Measurements from ENCODE around the gene AP2A1.

AP2A1 gene

DNA sequence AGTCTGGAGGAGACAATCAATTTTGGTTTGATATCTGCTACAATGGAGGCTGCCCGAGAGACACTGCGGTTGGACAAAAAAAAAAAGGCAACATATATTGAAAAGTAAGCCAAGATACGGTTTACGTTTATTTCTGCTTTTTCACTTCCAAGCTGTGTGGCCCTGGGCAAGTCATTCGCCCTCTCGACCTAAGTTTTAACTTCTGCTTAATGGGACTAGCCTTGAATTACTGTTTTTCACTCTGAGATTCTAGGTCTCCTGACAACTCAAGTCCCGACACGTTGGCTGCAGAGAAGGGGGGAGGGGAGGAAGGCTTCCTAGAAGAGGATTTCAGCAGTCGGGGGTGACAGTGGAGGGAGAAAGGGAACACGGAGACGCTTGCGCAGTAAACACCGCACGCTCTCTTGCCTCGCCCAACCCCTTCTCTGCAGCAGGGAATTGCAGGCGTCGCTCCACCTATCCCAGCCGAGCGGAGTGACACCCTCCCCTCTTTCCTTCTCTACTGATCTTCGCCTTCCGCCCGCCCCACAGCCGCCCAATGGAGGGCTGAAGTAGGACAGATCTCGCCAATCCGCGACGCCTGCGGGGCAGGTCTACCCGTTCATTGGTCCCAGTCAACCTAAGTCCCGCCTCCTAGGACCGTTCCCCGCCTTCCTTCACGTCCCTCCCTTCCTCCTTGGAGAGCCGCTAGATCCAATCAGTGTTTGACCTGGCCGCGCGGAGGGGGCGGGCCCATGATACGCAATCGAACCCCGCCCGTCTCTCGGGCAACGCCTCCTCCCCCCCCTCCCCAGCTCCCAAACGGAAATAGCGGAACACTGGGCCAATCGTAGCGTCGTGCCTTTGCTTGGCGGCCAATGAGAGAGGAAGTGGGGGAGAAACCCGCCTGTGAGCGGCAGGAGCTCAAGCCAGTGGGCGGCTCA, 533 bp upstream of the AP2A1 start:
- DNase-seq = peak; percentile 98

DNA sequence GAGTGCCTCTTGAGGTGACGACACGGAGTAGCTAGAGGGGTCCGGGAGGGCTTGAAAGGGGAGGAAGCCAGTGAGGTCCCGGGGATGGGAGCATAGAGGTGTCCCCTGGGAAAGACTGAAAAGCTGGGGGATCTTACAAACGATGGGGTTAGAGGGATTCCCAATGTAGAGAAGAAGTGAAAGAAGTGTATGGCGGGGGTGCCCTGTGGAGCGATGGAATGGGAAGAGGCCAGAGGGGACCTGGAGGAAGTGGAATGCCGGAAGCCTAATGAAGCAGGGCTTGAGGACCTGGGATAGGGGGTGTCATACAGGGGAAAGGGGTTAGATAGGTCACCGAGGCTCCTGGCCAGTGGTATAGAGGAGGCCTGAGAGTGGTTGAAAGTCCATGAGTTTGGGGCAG, 580 bp downstream of the AP2A1 start:
- DNase-seq = no peak

DNA sequence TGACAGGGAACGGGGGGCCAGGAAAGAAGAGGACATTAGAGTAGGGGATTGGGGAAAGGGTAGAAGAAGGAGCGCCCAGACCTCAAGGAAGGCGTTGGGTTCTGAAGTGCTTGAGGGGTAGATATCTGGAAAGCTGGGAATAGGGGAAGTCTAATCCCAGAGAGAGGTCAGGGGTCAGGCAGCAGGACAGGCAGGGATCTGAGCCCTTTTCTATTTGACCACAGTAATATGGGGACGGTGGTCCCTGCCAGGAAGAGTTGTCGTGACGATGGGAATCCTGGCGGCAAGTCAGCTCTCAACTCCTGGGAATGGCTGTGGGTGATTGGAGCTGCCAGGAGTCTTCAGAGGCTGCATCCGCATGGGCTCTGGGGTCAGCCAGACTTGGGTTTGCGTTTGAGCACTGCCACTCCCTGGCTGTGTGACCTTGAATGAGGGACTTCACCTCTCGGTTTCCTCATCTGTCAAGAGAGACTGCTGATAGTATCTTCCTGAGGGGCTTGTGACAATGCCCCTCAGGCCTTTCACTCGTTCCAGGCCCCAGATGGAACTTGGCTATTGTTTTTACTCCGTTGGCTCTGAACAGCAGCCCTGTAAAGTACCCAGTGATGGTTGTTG, 1.3 kb downstream of the AP2A1 start:
- DNase-seq = no peak

DNA sequence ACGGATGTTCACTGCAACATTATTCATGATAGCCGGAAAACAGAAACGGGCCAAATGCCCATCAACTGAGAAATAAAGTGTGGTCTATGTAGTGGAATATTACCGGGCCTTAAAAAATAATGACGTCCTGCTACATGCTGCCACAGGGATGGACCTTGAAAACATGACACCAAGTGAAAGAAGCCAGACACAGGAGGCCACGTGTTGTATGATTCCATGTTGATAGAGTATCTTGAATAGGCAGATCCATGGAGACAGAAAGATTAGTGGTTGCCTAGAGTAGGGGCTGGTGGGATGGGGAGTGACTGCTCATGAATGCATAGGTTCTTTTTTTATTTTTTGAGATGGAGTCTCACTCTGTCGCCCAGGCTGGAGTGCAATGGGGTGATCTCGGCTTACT, 3.7 kb downstream of the AP2A1 start:
- no peak for DNase-seq

DNA sequence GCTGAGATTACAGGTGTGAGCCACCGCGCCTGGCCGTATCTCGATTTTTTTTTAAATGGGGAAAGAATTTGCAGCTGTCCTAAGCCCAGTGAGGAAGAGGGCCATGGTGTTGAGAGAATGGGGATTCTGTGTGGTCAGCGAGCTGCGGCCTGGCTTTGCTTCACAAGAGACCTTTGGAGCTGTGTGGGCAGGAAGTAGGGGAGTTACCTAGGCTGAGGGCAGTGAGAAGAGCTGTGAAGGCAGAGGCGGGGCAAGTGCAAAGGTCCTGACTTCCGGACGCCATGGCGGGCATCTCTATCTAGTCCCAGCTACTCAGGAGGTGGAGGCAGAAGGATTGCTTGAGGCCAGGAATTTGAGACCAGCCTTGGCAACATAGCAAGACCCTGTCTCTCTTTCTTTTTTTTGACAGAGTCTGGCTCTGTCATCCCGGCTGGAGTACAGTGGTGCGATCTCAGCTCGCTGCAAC, 4.9 kb downstream of the AP2A1 start:
- no peak for DNase-seq

DNA sequence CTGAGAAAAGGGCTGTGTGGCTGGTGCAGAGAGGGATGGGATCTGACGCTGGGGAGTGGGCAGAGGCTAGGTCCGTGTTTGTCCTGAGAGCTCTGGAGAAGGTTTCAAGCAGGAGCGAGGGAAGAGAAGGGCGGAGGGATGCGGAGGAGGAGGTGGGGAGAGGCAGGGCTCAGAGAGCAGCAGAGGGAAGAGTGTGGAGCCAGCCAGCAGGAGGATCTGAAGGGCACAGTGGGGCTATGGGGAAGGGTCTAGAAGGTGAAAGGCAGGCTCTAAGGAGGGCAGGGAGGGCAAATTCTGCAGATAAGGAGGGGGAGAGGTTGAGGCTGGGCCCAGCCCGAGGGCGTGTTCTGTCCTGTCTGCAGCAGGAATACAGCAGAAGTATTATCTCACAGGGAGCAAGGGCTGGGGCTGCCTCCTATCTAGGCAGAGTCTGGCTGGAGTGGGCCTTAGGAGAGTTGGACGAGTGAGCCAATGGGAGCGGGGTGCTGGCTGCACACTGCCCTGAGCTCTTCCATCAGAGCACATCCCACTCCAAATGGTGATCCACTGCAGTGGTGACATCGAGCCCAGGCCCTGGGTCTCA, 6.1 kb downstream of the AP2A1 start:
- no peak for DNase-seq

DNA sequence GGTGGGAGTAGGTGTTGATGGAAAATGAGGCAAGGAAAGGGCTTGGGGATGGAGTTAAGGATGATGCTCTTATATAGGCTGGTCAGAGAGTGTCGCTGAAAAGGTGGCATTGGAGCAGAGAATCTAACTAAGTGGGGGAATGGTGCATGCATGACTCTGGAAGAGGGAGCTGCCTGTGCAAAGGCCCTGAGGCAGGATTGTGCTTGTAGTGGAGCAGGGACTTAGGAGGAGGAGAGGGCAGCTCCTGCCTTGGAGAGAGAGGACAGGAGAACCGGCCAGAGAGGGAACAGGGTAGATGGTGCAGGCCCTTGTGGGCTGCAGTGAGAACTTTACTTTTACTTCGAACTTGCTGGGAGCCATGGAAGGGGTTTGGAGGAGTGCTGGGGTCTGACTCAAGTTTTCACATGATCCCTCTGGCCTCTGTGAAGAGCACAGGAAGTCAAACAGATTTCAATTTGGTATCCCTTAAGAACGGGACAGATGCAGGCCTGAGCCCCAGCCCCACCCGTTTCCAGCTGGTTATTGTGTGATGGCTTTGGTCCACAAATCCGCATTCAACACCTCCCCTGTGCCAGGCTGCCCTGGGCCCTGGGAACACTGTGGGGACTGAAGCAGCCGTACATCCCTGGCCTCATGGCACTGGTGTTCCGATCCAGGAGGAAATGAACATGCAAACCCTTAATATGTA, 7.0 kb downstream of the AP2A1 start:
- no peak for DNase-seq

DNA sequence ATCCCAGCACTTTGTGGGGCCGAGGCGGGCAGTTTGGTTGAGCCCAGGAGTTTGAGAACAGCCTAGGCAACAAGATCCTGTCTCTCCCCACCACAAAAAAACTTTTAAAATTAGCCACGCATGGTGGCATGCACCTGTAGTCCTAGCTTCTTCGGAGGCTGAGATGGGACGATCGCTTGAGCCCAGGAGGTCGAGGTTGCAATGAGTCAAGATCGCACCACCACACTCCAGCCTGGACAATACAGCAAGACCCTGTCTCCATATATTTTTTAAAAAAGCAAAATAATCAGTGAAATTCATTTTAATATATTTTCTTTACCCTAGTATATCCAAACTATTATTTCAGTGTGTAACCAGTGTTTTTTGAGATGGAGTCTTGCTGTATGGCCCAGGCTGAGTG, 8.2 kb downstream of the AP2A1 start:
- DNase-seq = no peak

DNA sequence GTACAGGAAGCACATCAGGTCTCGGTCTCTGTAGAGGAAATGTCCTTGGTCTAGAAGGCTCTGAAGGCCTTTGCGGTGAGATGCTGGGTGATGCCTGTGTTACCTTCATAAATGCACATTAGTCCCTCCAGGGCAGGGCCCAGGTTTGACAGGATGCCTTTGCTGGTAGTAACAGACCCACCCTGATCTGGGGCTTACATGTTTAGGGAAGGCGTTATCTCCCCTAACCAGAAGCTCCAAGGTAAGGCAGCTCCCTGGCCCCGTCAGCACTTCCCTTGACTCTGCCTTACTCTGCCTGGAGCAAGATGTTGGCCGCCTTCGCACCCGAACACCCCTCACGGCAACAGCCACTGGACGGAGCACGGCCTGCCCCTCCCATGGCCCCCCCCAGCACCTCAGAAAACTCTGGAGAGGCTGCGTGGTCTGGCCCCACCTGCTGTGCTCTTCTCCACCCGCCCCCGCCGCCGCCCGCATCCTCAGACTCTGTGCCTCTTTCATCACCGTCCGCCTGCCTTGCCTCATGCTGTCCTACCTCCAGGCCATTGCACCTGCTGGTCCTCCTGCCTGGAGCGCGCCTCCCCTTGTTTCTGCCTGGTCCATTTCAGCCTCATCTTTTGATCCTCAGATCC, 9.1 kb downstream of the AP2A1 start:
- no peak for DNase-seq

DNA sequence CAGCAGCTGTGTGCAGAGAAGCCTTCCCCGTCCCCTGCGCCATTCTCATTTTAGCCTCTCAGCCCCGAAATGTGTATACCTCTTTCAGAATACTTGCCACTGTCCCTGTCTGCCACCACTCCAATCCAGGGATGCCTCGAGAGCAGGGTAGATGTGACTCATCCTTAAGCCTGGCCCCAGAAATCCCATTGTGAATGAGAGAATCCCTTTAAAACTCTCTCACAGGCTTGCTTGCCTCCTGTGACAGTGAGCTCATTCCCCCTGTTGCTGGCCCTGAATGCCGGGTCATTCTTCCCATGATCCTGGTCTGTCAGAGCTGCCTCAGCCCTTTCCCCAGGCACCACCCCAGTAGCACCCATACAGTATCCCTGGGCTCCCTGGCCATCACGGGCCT, 9.6 kb downstream of the AP2A1 start:
- DNase-seq = no peak

DNA sequence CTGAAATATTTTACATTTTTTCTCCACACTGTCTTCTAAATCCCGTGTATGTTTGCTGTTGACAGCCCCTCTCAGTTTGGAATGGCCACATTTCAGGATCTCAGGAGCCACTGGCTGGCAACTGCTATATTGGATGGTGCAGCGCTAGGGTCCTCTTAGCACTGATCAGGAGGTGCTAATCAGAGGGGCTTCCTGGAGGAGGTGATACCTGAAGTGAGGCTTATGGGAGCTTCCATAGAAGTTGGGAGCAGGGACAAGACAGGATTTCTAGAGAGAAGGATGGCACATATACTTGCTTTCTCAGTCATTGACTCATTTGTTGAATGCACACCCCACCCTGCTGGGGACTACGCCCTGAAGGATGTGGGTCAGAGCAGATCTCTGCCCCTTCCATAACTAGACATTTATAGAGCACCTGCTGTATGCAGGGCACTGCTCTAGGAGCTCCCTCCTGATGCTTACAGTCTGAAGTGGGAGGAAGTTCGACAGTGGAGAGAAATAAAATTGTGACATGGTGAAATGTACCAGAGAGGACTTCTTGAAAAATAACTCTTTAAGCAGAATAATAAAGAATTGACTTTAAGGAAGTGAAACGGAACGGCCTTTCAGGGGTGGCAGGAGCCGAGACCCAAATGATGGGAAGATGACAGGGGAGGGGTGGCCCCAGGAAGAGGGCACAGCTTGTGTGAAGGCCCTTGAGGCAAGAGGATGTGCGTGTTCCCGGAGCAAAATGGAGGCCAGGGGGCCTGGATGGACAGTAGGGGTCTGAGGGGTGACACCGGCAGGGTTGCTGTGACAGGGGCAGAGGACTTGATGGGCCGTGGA, 13.1 kb downstream of the AP2A1 start:
- DNase-seq = no peak

DNA sequence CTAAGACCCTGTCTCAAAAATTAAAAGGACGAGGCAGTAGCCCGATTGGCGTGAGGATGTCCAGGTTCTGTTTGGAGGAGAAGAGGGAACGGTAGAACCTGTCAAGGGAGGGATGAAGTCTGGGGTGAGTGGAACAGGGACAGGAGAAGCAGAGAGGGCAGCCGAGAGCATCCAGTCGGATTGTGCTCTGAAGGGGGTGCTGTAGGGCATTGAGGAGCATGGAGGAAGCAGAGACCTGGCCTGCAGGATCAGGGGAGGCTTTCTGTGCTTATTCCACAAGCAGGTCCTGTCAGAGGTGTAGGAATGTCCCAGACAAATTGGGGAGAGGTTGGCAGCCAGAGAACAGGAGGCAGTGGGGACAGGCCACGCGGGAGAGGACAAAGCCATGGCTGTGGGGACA, 14.1 kb downstream of the AP2A1 start:
- no peak for DNase-seq

DNA sequence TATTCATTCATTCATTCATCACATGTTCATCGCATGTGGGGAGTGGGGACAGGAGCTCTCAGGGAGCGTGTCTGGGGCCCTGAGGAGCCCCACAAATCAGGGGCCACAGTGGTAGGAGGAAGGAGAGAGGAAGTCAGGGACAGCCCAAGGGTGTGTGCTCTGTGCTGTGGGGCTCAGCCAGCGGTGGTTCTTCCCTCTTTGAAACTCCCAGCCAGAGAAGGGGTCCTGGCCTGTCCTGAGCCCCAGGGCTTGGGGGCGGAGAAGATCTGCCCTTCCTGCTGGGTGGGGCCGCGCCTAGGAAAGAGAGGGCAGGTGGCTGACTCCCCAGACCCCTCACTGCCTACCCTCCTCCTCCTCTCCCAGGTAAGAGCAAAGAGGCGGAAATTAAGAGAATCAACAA, 14.6 kb downstream of the AP2A1 start:
- no peak for DNase-seq

DNA sequence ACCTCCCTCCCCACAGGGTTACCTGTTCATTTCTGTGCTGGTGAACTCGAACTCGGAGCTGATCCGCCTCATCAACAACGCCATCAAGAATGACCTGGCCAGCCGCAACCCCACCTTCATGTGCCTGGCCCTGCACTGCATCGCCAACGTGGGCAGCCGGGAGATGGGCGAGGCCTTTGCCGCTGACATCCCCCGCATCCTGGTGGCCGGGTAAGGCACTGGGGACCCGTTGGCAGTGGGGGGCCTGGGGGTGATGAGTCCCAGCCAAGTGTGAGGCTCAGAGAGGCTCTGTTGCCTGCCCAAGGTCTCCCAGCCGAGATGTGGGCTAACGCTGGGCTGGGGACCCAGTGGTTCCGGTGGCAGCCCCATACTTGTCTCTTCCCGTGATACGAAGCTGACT, 15.7 kb downstream of the AP2A1 start:
- DNase-seq = no peak

DNA sequence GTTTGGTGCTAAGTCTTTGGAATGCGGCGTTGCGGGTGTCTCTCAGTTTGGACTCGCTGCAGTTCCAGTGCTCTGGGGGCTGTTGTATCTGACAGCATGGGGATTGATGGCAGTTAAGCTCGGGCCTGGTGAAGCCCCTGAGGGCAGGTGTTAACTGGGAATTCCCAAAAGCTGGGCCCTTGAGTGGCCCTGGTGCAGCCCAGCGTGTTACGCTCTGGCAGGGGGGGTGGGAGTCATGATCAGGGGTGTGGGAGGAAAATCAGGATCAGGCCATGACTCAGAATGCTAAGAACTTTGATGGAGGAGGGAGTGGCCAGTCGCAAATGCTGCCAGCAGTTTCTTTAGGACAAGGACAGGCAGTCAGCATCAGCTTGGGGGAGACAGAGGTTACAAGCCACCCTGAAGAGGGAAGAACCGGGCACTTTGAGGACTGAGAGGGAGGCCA, 19.6 kb downstream of the AP2A1 start:
- DNase-seq = no peak

DNA sequence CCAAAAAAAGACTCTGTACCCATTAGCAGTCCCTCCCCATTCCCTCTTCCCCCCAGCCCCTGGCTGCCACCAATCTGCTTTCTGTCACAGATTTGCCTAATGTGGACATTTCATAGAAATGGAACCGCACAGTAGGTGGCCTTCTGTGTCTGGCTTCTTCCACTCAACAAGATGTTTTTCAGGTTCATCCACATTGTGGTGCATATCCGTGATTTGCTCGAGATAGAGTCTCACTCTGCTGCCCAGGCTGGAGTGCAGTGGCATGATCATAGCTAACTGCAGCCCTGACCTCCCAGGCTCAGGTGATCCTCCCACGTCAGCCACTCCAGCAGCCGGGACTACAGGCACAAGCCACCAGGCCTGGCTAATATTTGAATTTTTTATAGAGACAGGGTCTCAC, 20.9 kb downstream of the AP2A1 start:
- DNase-seq = no peak

DNA sequence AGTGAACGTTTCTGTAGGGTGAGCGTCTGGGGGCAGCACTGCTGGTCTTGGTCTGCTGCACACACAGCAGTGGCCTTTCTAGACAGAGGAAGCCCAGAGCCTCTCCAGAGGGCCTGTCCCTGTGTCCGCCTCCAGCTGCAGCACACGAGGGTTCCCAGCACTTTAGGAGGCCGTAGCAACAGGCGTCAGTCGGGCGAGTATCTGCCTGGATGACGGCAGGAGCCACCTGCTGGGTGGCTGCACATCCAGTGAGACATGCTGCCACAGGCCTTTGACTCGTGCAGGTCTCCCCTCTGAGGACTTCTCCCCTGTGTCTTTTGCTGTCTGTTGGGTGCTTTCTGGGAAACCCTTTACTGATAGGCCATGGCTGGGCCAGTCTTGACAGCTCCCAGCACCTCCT, 22.1 kb downstream of the AP2A1 start:
- no peak for DNase-seq

DNA sequence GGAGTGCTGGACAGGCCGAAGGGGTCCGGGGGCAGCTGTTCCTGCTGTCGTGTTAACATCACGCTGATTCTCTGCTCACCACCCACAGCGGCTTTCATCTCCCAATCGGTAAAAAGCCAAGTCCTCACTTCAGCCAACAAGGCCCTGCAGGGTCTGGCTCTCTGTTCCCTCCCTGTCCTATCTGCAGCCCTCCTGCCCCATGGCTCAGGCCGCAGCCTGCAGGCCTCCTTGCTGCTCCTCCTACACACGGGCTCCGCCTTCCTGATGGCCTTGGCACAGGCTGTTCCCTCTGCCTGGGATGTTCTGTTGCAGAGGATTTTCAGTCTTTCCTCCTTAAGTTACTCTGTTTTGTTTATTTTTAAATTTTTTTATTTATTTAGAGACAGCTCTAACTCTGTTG, 24.1 kb downstream of the AP2A1 start:
- no peak for DNase-seq

DNA sequence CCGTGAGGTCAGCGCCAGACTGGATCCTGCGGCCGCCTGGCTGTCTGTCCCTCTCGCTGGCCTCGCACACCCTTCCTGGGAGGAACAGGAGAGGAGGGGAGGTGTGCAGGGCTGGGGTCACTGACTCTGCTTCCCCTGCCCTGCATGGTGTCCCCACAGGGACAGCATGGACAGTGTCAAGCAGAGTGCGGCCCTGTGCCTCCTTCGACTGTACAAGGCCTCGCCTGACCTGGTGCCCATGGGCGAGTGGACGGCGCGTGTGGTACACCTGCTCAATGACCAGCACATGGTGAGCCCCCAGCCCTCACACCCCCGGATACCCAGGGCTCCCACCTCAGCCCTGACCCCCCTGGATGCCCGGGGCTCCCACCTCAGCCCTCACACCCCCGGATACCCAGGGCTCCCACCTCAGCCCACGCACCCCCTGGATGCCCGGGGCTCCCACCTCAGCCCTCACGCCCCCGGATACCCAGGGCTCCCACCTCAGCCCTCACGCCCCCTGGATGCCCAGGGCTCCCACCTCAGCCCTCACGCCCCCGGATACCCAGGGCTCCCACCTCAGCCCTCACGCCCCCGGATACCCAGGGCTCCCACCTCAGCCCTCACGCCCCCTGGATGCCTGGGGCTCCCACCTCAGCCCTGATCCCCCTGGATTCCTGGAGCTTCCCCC, 25.1 kb downstream of the AP2A1 start:
- no peak for DNase-seq

DNA sequence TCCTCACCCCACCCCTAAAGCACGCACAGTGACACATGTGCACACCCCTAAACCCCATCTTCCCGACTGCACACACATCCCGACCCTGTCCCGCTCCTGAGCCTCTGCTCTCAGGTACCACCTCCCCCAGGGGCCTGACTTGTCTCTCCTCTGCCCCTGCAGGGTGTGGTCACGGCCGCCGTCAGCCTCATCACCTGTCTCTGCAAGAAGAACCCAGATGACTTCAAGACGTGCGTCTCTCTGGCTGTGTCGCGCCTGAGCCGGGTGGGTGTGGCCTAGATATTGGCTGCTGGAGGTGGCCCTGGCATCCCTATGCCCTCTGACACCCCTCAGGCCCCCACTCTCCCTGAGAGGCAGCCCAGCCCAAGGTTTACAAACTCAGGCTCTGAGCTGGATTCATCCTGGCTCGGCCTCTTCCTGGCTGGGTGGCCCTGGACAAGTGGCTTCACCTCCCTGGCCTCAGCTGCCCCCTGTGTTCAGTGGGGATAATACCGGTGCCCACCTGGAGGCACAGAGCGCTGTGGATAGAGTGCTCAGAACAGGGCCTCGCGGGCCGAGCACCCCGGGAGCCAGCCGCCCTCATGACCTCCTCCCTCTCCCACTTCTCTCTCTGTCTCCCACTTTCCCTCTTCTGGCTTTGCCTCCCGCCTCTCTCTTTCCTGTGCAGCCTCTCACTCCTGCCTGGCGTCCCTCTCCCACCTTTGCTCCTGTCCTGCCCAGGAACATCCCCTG, 26.2 kb downstream of the AP2A1 start:
- no peak for DNase-seq

DNA sequence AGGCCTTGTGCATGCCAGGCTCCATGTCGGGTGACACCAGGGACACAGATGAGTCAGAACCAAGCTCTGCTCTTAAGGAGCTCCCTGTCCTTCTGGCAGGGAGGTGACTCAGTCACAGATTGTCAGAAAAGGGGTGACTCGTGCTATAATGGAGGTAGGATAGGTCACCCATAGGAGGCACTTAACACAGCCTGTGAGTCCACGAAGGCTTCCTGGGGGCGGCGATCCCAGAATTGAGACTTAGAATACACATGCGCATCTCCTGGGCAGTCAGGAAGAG, 26.7 kb downstream of the AP2A1 start:
- DNase-seq = no peak
